HG03571 (cell line): ENCODE measurements around the gene ANAPC10.
"Not testable (repeated sequence)": the region's sequence is repeated elsewhere in the genome, so short reads cannot be mapped to it uniquely, and the experiment has no call there.

ENCODE experiments used
- ATAC-seq: cut with Tn5 transposase; IDR thresholded peaks from one replicate; pipeline ENCODE4 v1.9.1; 2021; ENCODE audit not compliant: unreplicated experiment

The ANAPC10 gene

GRCh38 chr4:145012841-145013240, 85.2 kb downstream of the ANAPC10 start:
- no peak for ATAC-seq

- no peak for ATAC-seq
Measured at GRCh38 chr4:145011636-145012035, 86.4 kb downstream of the ANAPC10 start.

- not testable (repeated sequence) for ATAC-seq
Measured at GRCh38 chr4:145010315-145010714, 87.7 kb downstream of the ANAPC10 start.

GRCh38 chr4:145003675-145004074, 94.3 kb downstream of the ANAPC10 start:
- ATAC-seq: no peak

GRCh38 chr4:145001635-145002034, 96.4 kb downstream of the ANAPC10 start:
- ATAC-seq: no peak

- ATAC-seq: not testable (repeated sequence)
Measured at GRCh38 chr4:145000656-145001055, 97.3 kb downstream of the ANAPC10 start.

GRCh38 chr4:144989306-144989705, 108.7 kb downstream of the ANAPC10 start:
- ATAC-seq: no peak

GRCh38 chr4:144985531-144985930, 112.5 kb downstream of the ANAPC10 start:
- ATAC-seq: no peak

GRCh38 chr4:144985014-144985413, 113.0 kb downstream of the ANAPC10 start:
- no peak for ATAC-seq

GRCh38 chr4:144984241-144984640, 113.8 kb downstream of the ANAPC10 start:
- no peak for ATAC-seq

GRCh38 chr4:144975718-144976117, 122.3 kb downstream of the ANAPC10 start:
- ATAC-seq: no peak

GRCh38 chr4:144970597-144970996, 127.4 kb downstream of the ANAPC10 start:
- ATAC-seq: peak; percentile 66

- no peak for ATAC-seq
Measured at GRCh38 chr4:144969821-144970220, 128.2 kb downstream of the ANAPC10 start.

GRCh38 chr4:144968606-144969005, 129.4 kb downstream of the ANAPC10 start:
- ATAC-seq: no peak

GRCh38 chr4:144967161-144967560, 130.8 kb downstream of the ANAPC10 start:
- ATAC-seq: peak; percentile 65

- no peak for ATAC-seq
Measured at GRCh38 chr4:144962300-144962699, 135.7 kb downstream of the ANAPC10 start.

GRCh38 chr4:144955104-144955503, 142.9 kb downstream of the ANAPC10 start:
- no peak for ATAC-seq

GRCh38 chr4:144954230-144954629, 143.8 kb downstream of the ANAPC10 start:
- no peak for ATAC-seq

GRCh38 chr4:144948421-144948820, 149.6 kb downstream of the ANAPC10 start:
- no peak for ATAC-seq

GRCh38 chr4:144948009-144948408, 150.0 kb downstream of the ANAPC10 start:
- ATAC-seq: no peak
